Stomach (tissue), 9 donors: ENCODE measurements around the gene USP19. TPM values are rescaled to one million over a fixed set of nuclear protein-coding genes. Genes with fewer than 3 reads are reported as not detected.

Experiments used
- DNase-seq, 2 donors: peaks; one replicate each; pipeline versions ENCODE4 v3.0.0 to v3.0.0-alpha.2; 2013 to 2019
- H3K27ac ChIP-seq, 5 donors: fragments of 200-600 bp in 4 of 5; sonication (generic) in 4 of 5; one replicate each; pipeline ENCODE4 v1.5.1; 2013 to 2019; ENCODE audit warnings: mild to moderate bottlenecking in 1 of 5, moderate library complexity in 1 of 5
- H3K27me3 ChIP-seq, 3 donors: fragments of 200-600 bp; sonication (generic); one replicate each; pipeline ENCODE4 v1.5.1; 2017 to 2019; ENCODE audit warnings: mixed run types in 1 of 3
- H3K36me3 ChIP-seq, 4 donors: fragments of 200-600 bp; sonication (generic); 1 replicate in 3 of 4; 2 replicates in 1 of 4; pipeline ENCODE4 v1.5.1; 2016 to 2019
- H3K4me1 ChIP-seq, 4 donors: fragments of 200-600 bp; sonication (generic); one replicate each; pipeline ENCODE4 v1.5.1; 2016 to 2019
- H3K4me3 ChIP-seq, 4 donors: fragments of 200-600 bp; sonication (generic) in 3 of 4; one replicate each; pipeline ENCODE4 v1.5.1; 2016 to 2019; ENCODE audit warnings: mild to moderate bottlenecking in 1 of 4
- H3K9me3 ChIP-seq, 4 donors: fragments of 200-600 bp; sonication (generic); one replicate each; pipeline ENCODE4 v1.5.1; 2016 to 2019
- CTCF ChIP-seq, 7 experiments: fragments of 450-650 bp in 4 of 7; fragments of 200-600 bp in 3 of 7; sonication (generic) in 3 of 7; IDR thresholded peaks; one replicate each; pipeline ENCODE4 v1.5.1; 2016 to 2019; ENCODE audit warnings: antibody characterized with exemption in 7 of 7, control low read depth in 2 of 7, mild to moderate bottlenecking in 1 of 7
- EP300 ChIP-seq: sonication (generic); formaldehyde crosslinking; IDR thresholded peaks from one replicate; pipeline ENCODE4 v1.6.1; 2017; ENCODE audit warnings: antibody characterized with exemption
- POLR2A ChIP-seq, 4 donors: fragments of 450-650 bp; IDR thresholded peaks; one replicate each; pipeline ENCODE4 v1.6.1; 2016; ENCODE audit warnings: antibody characterized with exemption in 4 of 4, control low read depth in 2 of 4, mild to moderate bottlenecking in 1 of 4, moderate library complexity in 1 of 4
- POLR2AphosphoS5 ChIP-seq, 3 donors: sonication (generic); formaldehyde crosslinking; IDR thresholded peaks; one replicate each; pipeline ENCODE4 v1.6.1; 2016; ENCODE audit warnings: antibody characterized with exemption in 3 of 3
- WGBS, 5 donors: extraction: QIAGEN DNeasy Blood & Tissue Kit in 3 of 5; methylation state at CpG; one replicate each; pipeline versions ENCODE4 v1.1.5 to v1.1.7; 2013 to 2018; 5-methylcytosine and 5-hydroxymethylcytosine counted together
- intact Hi-C: fragments of 100-400 bp; cut with DNase I; formaldehyde crosslinking; loops from one replicate; pipeline ENCODE4 v1.15.1; 2023; ENCODE audit warnings: low total_unique reads
- polyA plus RNA-seq, 3 donors: library from polyadenylated mRNA; stranded (reverse); fragments of 200-250 nt; gene quantifications; one replicate each; pipeline ENCODE4 v1.2.3, GENCODE V29; 2013
- total RNA-seq, 5 donors: library from RNA; depleted of rRNA; stranded (reverse); fragments of >200 nt; gene quantifications; one replicate each; pipeline versions ENCODE4 v1.1.0 to v1.2.3, GENCODE V29; 2014 to 2016
- donor health status: healthy with polysubstance abuse.
- donor health status: Bipolar disorder and iron deficiency.
- donor health status: healthy.

The USP19 gene
- total and polyA plus RNA-seq, 8 donors, result 15.6 to 77.2 (median 30.5) TPM

GRCh38 chr3:49157289-49157688, 36.7 kb upstream of the USP19 start:
- Histone ChIP-seq H3K27ac (no peak overlapping the region), H3K4me1 (peaks cover 0 to 9% (median 0%) of the 10 kb centered on the region in 4 donors), H3K4me3 (no peak overlapping the region), H3K36me3 (peaks cover 4 to 15% (median 12%) of the 10 kb centered on the region in 4 donors), H3K27me3 (no peaks in the 10 kb centered on the region), H3K9me3 (no peaks in the 10 kb centered on the region)
- intact Hi-C loops, result no loop called here
- WGBS, 5 donors, result 56 to 75% (median 67%) methylated on average over 1 of the region's 1 CpG
- TF ChIP-seq EP300, result no peak
- TF ChIP-seq CTCF (IDR thresholded peaks at IDR 0.05), result no peak
- TF ChIP-seq POLR2A (IDR thresholded peaks at IDR 0.05), result no peak
- no peak for TF ChIP-seq POLR2AphosphoS5 (IDR thresholded peaks at IDR 0.05)
- no peak for DNase-seq

- WGBS, 5 donors, result 74 to 95% (median 84%) methylated on average over 3 of the region's 3 CpGs
- no peaks in the 10 kb centered on the region for H3K4me1 ChIP-seq
- H3K27me3 ChIP-seq, result no peaks in the 10 kb centered on the region
- intact Hi-C loops, result no loop called here
- no peak overlapping the region for H3K4me3 ChIP-seq
- no peak overlapping the region for H3K27ac ChIP-seq
- TF ChIP-seq CTCF (IDR thresholded peaks at IDR 0.05) (no peak), EP300 (no peak), POLR2AphosphoS5 (IDR thresholded peaks at IDR 0.05) (no peak), POLR2A (IDR thresholded peaks at IDR 0.05) (no peak)
- H3K9me3 ChIP-seq, result no peaks in the 10 kb centered on the region
- no peaks in the 10 kb centered on the region for H3K36me3 ChIP-seq
- no peak for DNase-seq
Observed at GRCh38 chr3:49153349-49153912, 32.8 kb upstream of the USP19 start.

- Histone ChIP-seq H3K4me3 (no peak overlapping the region), H3K36me3 (no peaks in the 10 kb centered on the region), H3K9me3 (no peaks in the 10 kb centered on the region), H3K27me3 (no peaks in the 10 kb centered on the region), H3K27ac (no peak overlapping the region), H3K4me1 (no peaks in the 10 kb centered on the region)
- TF ChIP-seq CTCF (IDR thresholded peaks at IDR 0.05) (no peak), POLR2AphosphoS5 (IDR thresholded peaks at IDR 0.05) (no peak), EP300 (no peak), POLR2A (IDR thresholded peaks at IDR 0.05) (no peak)
- intact Hi-C loops, result no loop called here
- DNase-seq, result no peak
- 88 to 92% (median 90%) methylated on average over 2 of the region's 2 CpGs for WGBS, 5 donors
Observed at GRCh38 chr3:49151610-49152009, 31.0 kb upstream of the USP19 start.

GRCh38 chr3:49148159-49148558, 27.5 kb upstream of the USP19 start:
- no peak overlapping the region for H3K4me3 ChIP-seq
- WGBS, 5 donors, result 69 to 84% (median 78%) methylated on average over 5 of the region's 5 CpGs
- no peaks in the 10 kb centered on the region for H3K36me3 ChIP-seq
- H3K27me3 ChIP-seq, result no peaks in the 10 kb centered on the region
- DNase-seq, result no peak
- no peak overlapping the region for H3K27ac ChIP-seq
- H3K4me1 ChIP-seq, result no peaks in the 10 kb centered on the region
- intact Hi-C loops, result no loop called here
- H3K9me3 ChIP-seq, result no peaks in the 10 kb centered on the region
- no peak for TF ChIP-seq POLR2A (IDR thresholded peaks at IDR 0.05)
- no peak for TF ChIP-seq EP300
- TF ChIP-seq CTCF (IDR thresholded peaks at IDR 0.05), result no peak
- TF ChIP-seq POLR2AphosphoS5 (IDR thresholded peaks at IDR 0.05), result no peak
